H9 (cell line): ENCODE data around the gene ACBD6. TPM values are rescaled to one million over a fixed set of nuclear protein-coding genes. Genes with fewer than 3 reads are reported as not detected.

Source experiments
- DNase-seq: peaks from one replicate; pipeline ENCODE4 v3.0.0-alpha.2; 2017
- H2AFZ ChIP-seq: one replicate; pipeline ENCODE4 v1.6.1; 2013; ENCODE audit warnings: mild to moderate bottlenecking, low read length, control low read depth, moderate library complexity
- H2AK5ac ChIP-seq: 2 replicates; pipeline ENCODE4 v1.6.1; 2013; ENCODE audit warnings: low read length, control low read depth, mixed read lengths; ENCODE audit not compliant: insufficient read length
- H2BK120ac ChIP-seq: one replicate; pipeline ENCODE4 v1.6.1; 2013; ENCODE audit warnings: low read depth, mild to moderate bottlenecking, low read length, control low read depth, inconsistent platforms; ENCODE audit not compliant: poor library complexity, severe bottlenecking
- H2BK12ac ChIP-seq: 2 replicates; pipeline ENCODE4 v1.6.1; 2013; ENCODE audit warnings: low read length, control low read depth, mixed read lengths, low read depth; ENCODE audit not compliant: insufficient read length
- H2BK15ac ChIP-seq: 2 replicates; pipeline ENCODE4 v1.6.1; 2013; ENCODE audit warnings: low read depth, low read length, control low read depth
- H2BK20ac ChIP-seq: one replicate; pipeline ENCODE4 v1.6.1; 2013; ENCODE audit warnings: low read depth, mild to moderate bottlenecking, low read length, control low read depth, inconsistent platforms; ENCODE audit not compliant: poor library complexity, severe bottlenecking
- H2BK5ac ChIP-seq: 2 replicates; pipeline ENCODE4 v1.6.1; 2013; ENCODE audit warnings: low read length, control low read depth, mixed read lengths; ENCODE audit not compliant: insufficient read length
- H3K14ac ChIP-seq: 2 replicates; pipeline ENCODE4 v1.6.1; 2013; ENCODE audit warnings: low read length, control low read depth; ENCODE audit not compliant: insufficient read depth
- H3K18ac ChIP-seq: 2 replicates; pipeline ENCODE4 v1.6.1; 2013; ENCODE audit warnings: low read depth, mild to moderate bottlenecking, mixed read lengths, low read length, control low read depth; ENCODE audit not compliant: insufficient read length
- H3K23ac ChIP-seq: 2 replicates; pipeline ENCODE4 v1.6.1; 2013; ENCODE audit warnings: low read length, control low read depth, mixed read lengths, low read depth; ENCODE audit not compliant: insufficient read length
- H3K23me2 ChIP-seq: 2 replicates; pipeline ENCODE4 v1.6.1; 2013; ENCODE audit warnings: low read depth, mild to moderate bottlenecking, mixed read lengths, low read length, control low read depth; ENCODE audit not compliant: insufficient read length, poor library complexity, severe bottlenecking
- H3K27ac ChIP-seq: 2 replicates; pipeline ENCODE4 v1.5.1; 2013; ENCODE audit warnings: low read length, control low read depth, mixed read lengths, low read depth; ENCODE audit not compliant: insufficient read length
- H3K27me3 ChIP-seq: 2 replicates; pipeline ENCODE4 v1.6.1; 2013; ENCODE audit warnings: low read length, control low read depth, inconsistent platforms; ENCODE audit not compliant: insufficient read depth
- H3K4ac ChIP-seq: 2 replicates; pipeline ENCODE4 v1.6.1; 2013; ENCODE audit warnings: low read depth, mild to moderate bottlenecking, control low read depth, inconsistent platforms, low read length, moderate library complexity
- H3K4me1 ChIP-seq: 2 replicates; pipeline ENCODE4 v1.6.1; 2013; ENCODE audit warnings: low read length, control low read depth, inconsistent platforms; ENCODE audit not compliant: insufficient read depth
- H3K4me2 ChIP-seq: 2 replicates; pipeline ENCODE4 v1.6.1; 2013; ENCODE audit warnings: low read length, control low read depth, mixed read lengths; ENCODE audit not compliant: insufficient read length, insufficient read depth
- H3K56ac ChIP-seq: 2 replicates; pipeline ENCODE4 v1.6.1; 2013; ENCODE audit warnings: low read depth, mild to moderate bottlenecking, mixed read lengths, low read length, control low read depth; ENCODE audit not compliant: insufficient read length
- H3K79me1 ChIP-seq: 2 replicates; pipeline ENCODE4 v1.6.1; 2013; ENCODE audit warnings: low read depth, mild to moderate bottlenecking, moderate library complexity, low read length, control low read depth, inconsistent platforms; ENCODE audit not compliant: insufficient read depth, poor library complexity, severe bottlenecking
- H3K79me2 ChIP-seq: 2 replicates; pipeline ENCODE4 v1.6.1; 2013; ENCODE audit warnings: low read length, control low read depth, inconsistent platforms; ENCODE audit not compliant: insufficient read depth
- H3K9ac ChIP-seq: 2 replicates; pipeline ENCODE4 v1.6.1; 2013; ENCODE audit warnings: low read length, control low read depth, mixed read lengths; ENCODE audit not compliant: insufficient read length; ENCODE audit errors: extremely low read depth
- H3K9me3 ChIP-seq: one replicate; pipeline ENCODE4 v1.6.1; 2013; ENCODE audit warnings: low read depth, low read length, inconsistent platforms; ENCODE audit not compliant: control insufficient read depth
- H3T11ph ChIP-seq: one replicate; pipeline ENCODE4 v1.6.1; 2013; ENCODE audit warnings: mild to moderate bottlenecking, low read length, control low read depth, inconsistent platforms
- H4K20me1 ChIP-seq: one replicate; pipeline ENCODE4 v1.6.1; 2013; ENCODE audit not compliant: control insufficient read depth, insufficient read length, insufficient read depth
- H4K5ac ChIP-seq: 2 replicates; pipeline ENCODE4 v1.6.1; 2013; ENCODE audit warnings: low read depth, mild to moderate bottlenecking, mixed read lengths, low read length, control low read depth; ENCODE audit not compliant: insufficient read length
- H4K8ac ChIP-seq: replicated peaks from 2 replicates; pipeline ENCODE4 v1.6.1; 2013; ENCODE audit warnings: low read length, control low read depth, mixed read lengths, low read depth; ENCODE audit not compliant: insufficient read length
- H4K91ac ChIP-seq: 2 replicates; pipeline ENCODE4 v1.6.1; 2013; ENCODE audit warnings: low read depth, mild to moderate bottlenecking, moderate library complexity, mixed read lengths, low read length, control low read depth; ENCODE audit not compliant: insufficient read length
- H3K27ac Mint-ChIP-seq, 3 experiments: 2 replicates in 2 of 3; 3 replicates in 1 of 3; pipeline ENCODE4 v1.8.0; 2020 to 2021; ENCODE audit warnings: mixed read lengths in 3 of 3, mild to moderate bottlenecking in 1 of 3, moderate library complexity in 1 of 3
- H3K27me3 Mint-ChIP-seq: 2 replicates; pipeline ENCODE4 v1.8.0; 2021; ENCODE audit warnings: low read depth, mild to moderate bottlenecking, moderate library complexity, mixed read lengths
- H3K36me3 Mint-ChIP-seq, 3 experiments: 2 replicates in 2 of 3; 3 replicates in 1 of 3; pipeline ENCODE4 v1.8.0; 2020 to 2021; ENCODE audit warnings: low read depth in 3 of 3, mixed read lengths in 3 of 3; ENCODE audit not compliant: insufficient read depth in 1 of 3
- H3K4me1 Mint-ChIP-seq, 2 experiments: 2 replicates each; pipeline ENCODE4 v1.8.0; 2020; ENCODE audit warnings: mixed read lengths in 2 of 2
- H3K4me3 Mint-ChIP-seq, 2 experiments: 2 replicates in 1 of 2; 3 replicates in 1 of 2; pipeline ENCODE4 v1.8.0; 2020 to 2021; ENCODE audit warnings: mild to moderate bottlenecking in 2 of 2, mixed read lengths in 2 of 2, moderate library complexity in 1 of 2
- H3K9me3 Mint-ChIP-seq, 2 experiments: 2 replicates in 1 of 2; 3 replicates in 1 of 2; pipeline ENCODE4 v1.8.0; 2020; ENCODE audit warnings: mild to moderate bottlenecking in 2 of 2, mixed read lengths in 2 of 2, moderate library complexity in 1 of 2
- WGBS: extraction: QIAGEN DNeasy Blood & Tissue Kit; methylation state at CpG from one replicate; pipeline ENCODE4 v1.1.7; 2013; ENCODE audit warnings: missing lambda C conversion rate, low lambda C conversion rate, mixed read lengths; ENCODE audit not compliant: insufficient read length; ENCODE audit errors: extremely low coverage; 5-methylcytosine and 5-hydroxymethylcytosine counted together
- total RNA-seq: library from RNA; stranded (reverse); gene quantifications from 2 replicates; pipeline ENCODE4 v1.2.1, GENCODE V29; 2021
- TF ChIP-seq, protein P1 (sequence below): fragments of 200-600 bp; sonication (generic); conservative IDR thresholded peaks from 3 replicates; pipeline ENCODE4 v1.8.0; 2021; ENCODE audit warnings: antibody characterized with exemption, mild to moderate bottlenecking

Gene ACBD6
- total RNA-seq, 1 experiment from 2014 or later = 51.4 TPM

DNA sequence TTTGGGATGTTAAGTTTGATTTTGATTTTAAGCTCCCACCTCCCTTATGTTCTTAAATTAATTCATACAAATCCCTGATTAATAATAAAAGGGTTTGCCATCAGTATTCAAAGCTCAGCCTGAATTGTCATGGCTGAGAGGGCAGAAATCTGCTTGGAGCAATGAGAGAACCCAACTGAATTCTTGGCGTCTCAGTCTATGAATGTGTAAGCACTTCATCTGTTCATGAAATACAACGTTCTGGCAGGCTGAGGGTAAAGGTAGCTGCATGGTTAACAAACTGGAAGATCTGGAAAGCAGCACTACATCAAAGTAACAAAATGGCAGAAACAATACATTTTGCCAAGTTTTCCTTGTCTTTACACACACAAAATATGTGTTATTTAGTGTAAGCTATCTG lies 95.3 kb downstream of the ACBD6 start:
- no peak overlapping the region for H4K8ac ChIP-seq
- H3K9me3 Mint-ChIP-seq = no peaks in the 10 kb centered on the region
- no peak overlapping the region for H2AK5ac ChIP-seq
- no peak overlapping the region for H3K9ac ChIP-seq
- peaks cover 4 to 6% of the 10 kb centered on the region in 2 experiments for H3K4me1 Mint-ChIP-seq
- no peak overlapping the region for H2BK15ac ChIP-seq
- H3K18ac ChIP-seq = no peak overlapping the region
- H3K27me3 Mint-ChIP-seq = no peaks in the 10 kb centered on the region
- no peak overlapping the region for H4K5ac ChIP-seq
- H3K4me2 ChIP-seq = no peak overlapping the region
- H3K4me1 ChIP-seq = no peaks in the 10 kb centered on the region
- DNase-seq = no peak
- H3K14ac ChIP-seq = no peak overlapping the region
- WGBS = no CpG with 5 or more reads among the region's 2 CpGs
- no peak overlapping the region for H4K91ac ChIP-seq
- H3K9me3 ChIP-seq = no peaks in the 10 kb centered on the region
- H2BK20ac ChIP-seq = no peak overlapping the region
- TF ChIP-seq, protein P1, sequence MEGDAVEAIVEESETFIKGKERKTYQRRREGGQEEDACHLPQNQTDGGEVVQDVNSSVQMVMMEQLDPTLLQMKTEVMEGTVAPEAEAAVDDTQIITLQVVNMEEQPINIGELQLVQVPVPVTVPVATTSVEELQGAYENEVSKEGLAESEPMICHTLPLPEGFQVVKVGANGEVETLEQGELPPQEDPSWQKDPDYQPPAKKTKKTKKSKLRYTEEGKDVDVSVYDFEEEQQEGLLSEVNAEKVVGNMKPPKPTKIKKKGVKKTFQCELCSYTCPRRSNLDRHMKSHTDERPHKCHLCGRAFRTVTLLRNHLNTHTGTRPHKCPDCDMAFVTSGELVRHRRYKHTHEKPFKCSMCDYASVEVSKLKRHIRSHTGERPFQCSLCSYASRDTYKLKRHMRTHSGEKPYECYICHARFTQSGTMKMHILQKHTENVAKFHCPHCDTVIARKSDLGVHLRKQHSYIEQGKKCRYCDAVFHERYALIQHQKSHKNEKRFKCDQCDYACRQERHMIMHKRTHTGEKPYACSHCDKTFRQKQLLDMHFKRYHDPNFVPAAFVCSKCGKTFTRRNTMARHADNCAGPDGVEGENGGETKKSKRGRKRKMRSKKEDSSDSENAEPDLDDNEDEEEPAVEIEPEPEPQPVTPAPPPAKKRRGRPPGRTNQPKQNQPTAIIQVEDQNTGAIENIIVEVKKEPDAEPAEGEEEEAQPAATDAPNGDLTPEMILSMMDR = no peak
- H3K79me1 ChIP-seq = no peaks in the 10 kb centered on the region
- H2BK5ac ChIP-seq = no peak overlapping the region
- H3K23me2 ChIP-seq = no peaks in the 10 kb centered on the region
- H3K79me2 ChIP-seq = no peaks in the 10 kb centered on the region
- no peak overlapping the region for H3T11ph ChIP-seq
- H3K27me3 ChIP-seq = no peaks in the 10 kb centered on the region
- no peak overlapping the region for H2BK120ac ChIP-seq
- no peak overlapping the region for H3K4ac ChIP-seq
- no peaks in the 10 kb centered on the region for H4K20me1 ChIP-seq
- H3K27ac Mint-ChIP-seq = no peak overlapping the region
- H3K36me3 Mint-ChIP-seq = peaks cover 3 to 13% (median 4%) of the 10 kb centered on the region in 3 experiments; a peak in 4 of 7 replicates
- H3K27ac ChIP-seq = no peak overlapping the region
- H3K4me3 Mint-ChIP-seq = no peak overlapping the region
- no peak overlapping the region for H3K56ac ChIP-seq
- no peak overlapping the region for H3K23ac ChIP-seq
- no peak overlapping the region for H2BK12ac ChIP-seq
- H2AFZ ChIP-seq = no peak overlapping the region
